ENCODE data around the gene LHFPL2. TPM values are rescaled to one million over a fixed set of nuclear protein-coding genes. Genes with fewer than 3 reads are reported as not detected.

Gene LHFPL2
- total RNA-seq, 1 donor from 2014 or later = 42.1 TPM

DNA sequence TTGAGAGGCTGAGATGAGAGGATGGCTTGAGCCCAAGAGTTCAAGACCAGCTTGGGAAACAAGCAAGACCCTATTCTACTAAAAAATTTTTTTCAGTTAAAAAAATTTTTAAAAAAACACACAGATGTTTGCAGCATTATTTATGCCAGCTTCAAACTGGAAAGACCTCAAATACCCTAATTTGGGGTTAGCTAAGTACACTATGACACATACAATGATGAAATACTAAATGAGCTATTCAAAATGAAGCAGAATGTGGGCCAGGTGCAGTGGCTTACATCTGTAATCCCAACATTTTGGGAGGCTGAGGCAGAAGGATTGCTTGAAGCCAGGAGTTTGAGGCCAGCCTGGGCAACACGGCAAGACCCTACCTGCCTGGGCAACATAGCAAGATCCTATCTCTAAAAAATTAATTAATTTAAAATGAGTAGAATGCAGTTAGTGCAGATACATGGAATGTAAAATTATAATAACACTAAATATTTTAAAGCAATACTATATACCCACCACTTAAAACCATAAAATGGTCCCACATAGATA is 44.9 kb downstream of the LHFPL2 start:
- H3K4me1 Mint-ChIP-seq = peaks cover 49% of the 10 kb centered on the region
- no peaks in the 10 kb centered on the region for H3K27me3 Mint-ChIP-seq (ENCODE audit: low read depth)
- TF ChIP-seq, protein P1, sequence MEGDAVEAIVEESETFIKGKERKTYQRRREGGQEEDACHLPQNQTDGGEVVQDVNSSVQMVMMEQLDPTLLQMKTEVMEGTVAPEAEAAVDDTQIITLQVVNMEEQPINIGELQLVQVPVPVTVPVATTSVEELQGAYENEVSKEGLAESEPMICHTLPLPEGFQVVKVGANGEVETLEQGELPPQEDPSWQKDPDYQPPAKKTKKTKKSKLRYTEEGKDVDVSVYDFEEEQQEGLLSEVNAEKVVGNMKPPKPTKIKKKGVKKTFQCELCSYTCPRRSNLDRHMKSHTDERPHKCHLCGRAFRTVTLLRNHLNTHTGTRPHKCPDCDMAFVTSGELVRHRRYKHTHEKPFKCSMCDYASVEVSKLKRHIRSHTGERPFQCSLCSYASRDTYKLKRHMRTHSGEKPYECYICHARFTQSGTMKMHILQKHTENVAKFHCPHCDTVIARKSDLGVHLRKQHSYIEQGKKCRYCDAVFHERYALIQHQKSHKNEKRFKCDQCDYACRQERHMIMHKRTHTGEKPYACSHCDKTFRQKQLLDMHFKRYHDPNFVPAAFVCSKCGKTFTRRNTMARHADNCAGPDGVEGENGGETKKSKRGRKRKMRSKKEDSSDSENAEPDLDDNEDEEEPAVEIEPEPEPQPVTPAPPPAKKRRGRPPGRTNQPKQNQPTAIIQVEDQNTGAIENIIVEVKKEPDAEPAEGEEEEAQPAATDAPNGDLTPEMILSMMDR (IDR thresholded peaks at IDR 0.05; ENCODE audit: unreplicated experiment) = no peak
- no peak overlapping the region for H3K4me3 Mint-ChIP-seq
- no peak for DNase-seq (ENCODE audit: low spot score in 2 of 2, unreplicated experiment in 2 of 2)
- H3K27ac Mint-ChIP-seq = no peak overlapping the region
- no peaks in the 10 kb centered on the region for H3K9me3 Mint-ChIP-seq
- peaks cover 6% of the 10 kb centered on the region for H3K36me3 Mint-ChIP-seq

DNA sequence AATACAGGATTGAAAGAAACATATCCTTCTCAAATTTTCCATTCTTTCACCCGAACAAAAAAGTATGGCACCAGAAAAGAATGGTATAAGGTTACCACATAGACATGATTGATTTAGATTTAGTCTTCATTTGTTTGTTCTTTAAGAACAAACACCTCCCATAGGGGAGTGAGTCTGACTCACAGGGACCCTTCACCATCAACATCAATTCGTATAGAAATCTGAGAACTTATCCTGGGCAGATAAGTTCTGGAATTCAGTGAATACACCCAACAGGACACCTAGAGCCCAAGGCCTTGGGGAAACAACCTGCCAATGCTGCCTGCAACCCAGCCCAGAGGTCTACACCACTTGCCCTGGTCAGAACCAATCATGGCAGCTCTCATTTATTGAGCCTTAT is 46.2 kb downstream of the LHFPL2 start:
- DNase-seq (ENCODE audit: low spot score in 2 of 2, unreplicated experiment in 2 of 2) = no peak
- Mint-ChIP-seq H3K4me3 (no peak overlapping the region), H3K27me3 (ENCODE audit: low read depth) (no peaks in the 10 kb centered on the region), H3K36me3 (peaks cover 5% of the 10 kb centered on the region), H3K9me3 (no peaks in the 10 kb centered on the region), H3K4me1 (peaks cover 53% of the 10 kb centered on the region), H3K27ac (peak overlapping the region; percentile 89)
- TF ChIP-seq, protein P1 (IDR thresholded peaks at IDR 0.05; ENCODE audit: unreplicated experiment) = no peak

DNA sequence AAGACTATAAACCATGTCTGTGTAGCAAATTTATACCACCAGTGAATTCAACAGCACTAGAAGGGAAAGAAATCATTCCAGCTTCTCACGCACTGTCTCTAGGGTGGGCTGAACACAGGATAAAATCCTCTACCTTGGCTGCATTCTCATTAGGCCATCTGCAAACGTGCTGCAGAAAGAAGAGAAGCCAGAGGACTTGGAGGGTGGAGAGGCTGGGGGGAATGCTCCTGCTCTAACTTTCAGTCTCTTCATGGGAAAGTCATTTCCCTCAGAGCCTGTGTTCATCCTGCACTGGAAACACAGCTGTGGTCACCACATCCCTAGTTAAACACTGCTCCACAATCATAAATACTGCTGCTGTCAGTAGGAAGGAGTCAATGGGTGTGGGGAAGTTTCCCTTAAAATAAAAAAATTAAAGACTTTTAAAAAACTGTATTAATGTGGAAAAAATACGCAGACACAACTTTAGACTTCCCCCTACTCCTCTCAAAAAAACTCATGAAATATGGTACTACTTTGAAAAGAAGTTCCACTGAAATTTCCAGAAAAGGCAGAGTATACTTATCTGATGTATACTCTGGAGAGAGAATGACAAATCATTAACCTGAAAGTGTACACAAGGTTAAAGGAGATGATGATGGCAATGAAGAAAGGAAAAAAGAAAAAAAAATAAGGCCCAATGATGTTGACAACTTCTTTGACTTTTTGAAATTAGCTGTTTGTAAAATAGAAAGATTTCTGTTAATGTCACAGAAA is 46.8 kb downstream of the LHFPL2 start:
- no peaks in the 10 kb centered on the region for H3K9me3 Mint-ChIP-seq
- TF ChIP-seq, protein P1 (IDR thresholded peaks at IDR 0.05; ENCODE audit: unreplicated experiment) = no peak
- H3K36me3 Mint-ChIP-seq = peaks cover 5% of the 10 kb centered on the region
- no peak for DNase-seq (ENCODE audit: low spot score in 2 of 2, unreplicated experiment in 2 of 2)
- peaks cover 59% of the 10 kb centered on the region for H3K4me1 Mint-ChIP-seq
- no peak overlapping the region for H3K4me3 Mint-ChIP-seq
- H3K27me3 Mint-ChIP-seq (ENCODE audit: low read depth) = no peaks in the 10 kb centered on the region
- peak overlapping the region; percentile 89 for H3K27ac Mint-ChIP-seq

DNA sequence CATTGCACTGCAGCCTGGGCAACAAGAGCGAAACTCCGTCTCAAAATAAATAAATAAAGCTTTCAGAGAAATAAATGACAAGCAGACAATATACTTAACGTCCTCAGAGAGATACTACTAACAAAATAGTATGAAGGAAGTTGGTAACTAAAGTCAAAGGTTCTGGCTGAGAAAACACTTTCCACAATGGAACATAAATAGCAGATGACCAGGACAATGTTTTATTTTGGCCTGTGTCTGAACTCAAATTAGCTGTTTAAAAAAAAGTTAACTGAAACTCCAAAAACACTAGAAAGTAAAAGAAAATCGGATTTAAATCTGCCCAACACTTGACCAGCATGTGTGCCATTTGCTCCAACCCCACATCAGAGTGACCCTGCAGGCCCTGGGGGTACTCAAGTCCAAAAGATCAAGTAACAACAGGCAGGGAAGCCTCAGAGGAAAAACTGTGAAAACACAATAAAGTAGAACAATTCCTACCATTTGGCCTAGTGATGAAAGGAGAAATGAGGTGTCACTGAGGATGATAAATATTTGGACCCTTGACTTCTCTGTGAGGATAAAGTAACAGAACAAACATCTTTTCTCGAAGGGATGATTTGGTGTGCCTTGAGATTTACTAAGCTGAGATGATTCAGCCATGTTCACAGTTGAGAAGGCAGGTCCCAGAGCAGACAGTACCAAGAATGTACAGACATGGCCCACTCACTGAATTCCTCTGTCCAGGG is 47.7 kb downstream of the LHFPL2 start:
- H3K4me1 Mint-ChIP-seq = peaks cover 67% of the 10 kb centered on the region
- no peak overlapping the region for H3K4me3 Mint-ChIP-seq
- peaks cover 5% of the 10 kb centered on the region for H3K36me3 Mint-ChIP-seq
- peak overlapping the region; percentile 89 for H3K27ac Mint-ChIP-seq
- no peaks in the 10 kb centered on the region for H3K27me3 Mint-ChIP-seq (ENCODE audit: low read depth)
- DNase-seq (ENCODE audit: low spot score in 2 of 2, unreplicated experiment in 2 of 2) = no peak
- TF ChIP-seq, protein P1 (IDR thresholded peaks at IDR 0.05; ENCODE audit: unreplicated experiment) = no peak
- H3K9me3 Mint-ChIP-seq = no peaks in the 10 kb centered on the region

DNA sequence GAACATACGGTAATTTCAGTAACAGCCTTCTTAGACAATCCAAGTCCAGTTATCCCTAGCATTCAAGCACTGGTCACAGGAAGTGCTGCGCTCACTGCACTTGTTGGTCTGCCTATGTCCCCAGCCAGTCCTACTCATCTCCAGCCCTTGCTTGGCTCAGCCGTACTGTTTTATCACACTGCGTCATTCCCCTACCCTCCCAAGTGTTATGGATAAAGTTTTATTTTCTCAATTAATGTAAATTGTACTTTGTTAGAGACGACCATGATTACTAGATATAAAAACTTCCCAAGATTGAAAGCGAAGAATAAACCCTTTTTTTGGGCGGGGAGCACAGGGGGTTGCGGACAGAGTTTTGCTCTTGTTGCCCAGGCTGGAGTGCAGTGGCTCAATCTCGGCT is 49.6 kb downstream of the LHFPL2 start:
- Mint-ChIP-seq H3K9me3 (no peaks in the 10 kb centered on the region), H3K4me1 (peaks cover 71% of the 10 kb centered on the region), H3K36me3 (peaks cover 5% of the 10 kb centered on the region), H3K27ac (no peak overlapping the region), H3K27me3 (ENCODE audit: low read depth) (no peaks in the 10 kb centered on the region), H3K4me3 (no peak overlapping the region)
- TF ChIP-seq, protein P1 (IDR thresholded peaks at IDR 0.05; ENCODE audit: unreplicated experiment) = no peak
- DNase-seq (ENCODE audit: low spot score in 2 of 2, unreplicated experiment in 2 of 2) = no peak

Measured in mesothelial cell of epicardium (in vitro differentiated cells).